HUES64 (cell line): ENCODE results near the gene ARHGAP8.

Experiments
- H3K27ac ChIP-seq: 2 replicates; pipeline ENCODE4 v1.7.0; 2013; ENCODE audit warnings: low read depth, low read length, inconsistent platforms
- H3K27me3 ChIP-seq: 2 replicates; pipeline ENCODE4 v1.6.1; 2013; ENCODE audit warnings: mild to moderate bottlenecking, low read length; ENCODE audit not compliant: insufficient read depth
- H3K36me3 ChIP-seq: 2 replicates; pipeline ENCODE4 v1.6.1; 2013; ENCODE audit warnings: mild to moderate bottlenecking, low read length; ENCODE audit not compliant: insufficient read depth
- H3K4me1 ChIP-seq: 2 replicates; pipeline ENCODE4 v1.6.1; 2013; ENCODE audit warnings: mild to moderate bottlenecking, low read length, moderate library complexity; ENCODE audit not compliant: insufficient read depth
- H3K4me3 ChIP-seq: 2 replicates; pipeline ENCODE4 v1.5.1; 2013; ENCODE audit warnings: mild to moderate bottlenecking, low read length, moderate library complexity
- H3K9ac ChIP-seq: 2 replicates; pipeline ENCODE4 v1.6.1; 2013; ENCODE audit warnings: mild to moderate bottlenecking, low read depth, low read length
- H3K9me3 ChIP-seq: 2 replicates; pipeline ENCODE4 v1.6.1; 2013; ENCODE audit warnings: low read depth, low read length; ENCODE audit not compliant: insufficient read depth
- WGBS: fragments of 150-250, 120-280 bp; methylation state at CpG from one replicate; pipeline ENCODE4 v1.1.7; 2013; ENCODE audit warnings: missing lambda C conversion rate; 5-methylcytosine and 5-hydroxymethylcytosine counted together

Gene ARHGAP8

GRCh38 chr22:44711690-44712555 is 40.5 kb upstream of the ARHGAP8 start:
- Histone ChIP-seq H3K9ac (no peak overlapping the region), H3K27me3 (no peaks in the 10 kb centered on the region), H3K27ac (no peak overlapping the region), H3K36me3 (no peaks in the 10 kb centered on the region), H3K4me3 (no peak overlapping the region), H3K9me3 (no peaks in the 10 kb centered on the region), H3K4me1 (no peaks in the 10 kb centered on the region)
- 93% methylated on average over 23 of the region's 23 CpGs for WGBS

DNA sequence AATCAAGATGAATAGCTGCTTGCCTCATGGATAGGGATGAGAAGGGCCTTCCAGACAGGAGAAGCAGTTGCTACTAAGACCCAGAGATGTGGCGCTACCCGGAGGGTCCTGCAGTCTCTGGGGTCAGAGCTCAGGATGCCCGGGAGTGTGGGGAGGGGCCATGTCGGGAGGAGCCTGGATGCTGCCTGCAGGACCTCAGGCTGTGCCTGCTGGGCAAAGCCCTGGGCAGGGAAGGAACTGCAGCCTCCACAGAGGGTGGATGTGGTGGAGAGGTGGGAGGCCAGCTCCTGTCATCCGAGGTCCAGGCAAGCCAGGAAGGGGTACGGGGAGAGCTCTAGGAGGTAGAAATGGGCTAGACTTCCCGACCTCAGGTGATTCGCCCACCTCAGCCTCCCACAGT is 39.4 kb upstream of the ARHGAP8 start:
- Histone ChIP-seq H3K4me1 (no peaks in the 10 kb centered on the region), H3K36me3 (no peaks in the 10 kb centered on the region), H3K9me3 (no peaks in the 10 kb centered on the region), H3K9ac (no peak overlapping the region), H3K27ac (no peak overlapping the region), H3K4me3 (no peak overlapping the region), H3K27me3 (no peaks in the 10 kb centered on the region)
- WGBS = 92% methylated on average over 8 of the region's 8 CpGs

GRCh38 chr22:44714703-44715350 is 37.5 kb upstream of the ARHGAP8 start:
- Histone ChIP-seq H3K9ac (no peak overlapping the region), H3K9me3 (no peaks in the 10 kb centered on the region), H3K27me3 (no peaks in the 10 kb centered on the region), H3K4me1 (no peaks in the 10 kb centered on the region), H3K27ac (no peak overlapping the region), H3K4me3 (no peak overlapping the region), H3K36me3 (no peaks in the 10 kb centered on the region)
- 91% methylated on average over 18 of the region's 18 CpGs for WGBS

- Histone ChIP-seq H3K9ac (no peak overlapping the region), H3K27ac (no peak overlapping the region), H3K9me3 (no peaks in the 10 kb centered on the region), H3K4me1 (0 out of 2 replicates have a peak, but pooled peaks cover 8% of the 10 kb centered on the region), H3K4me3 (no peak overlapping the region), H3K36me3 (no peaks in the 10 kb centered on the region), H3K27me3 (no peaks in the 10 kb centered on the region)
- WGBS = 89% methylated on average over 3 of the region's 3 CpGs
These were observed 34.0 kb upstream of the ARHGAP8 start for GRCh38 chr22:44718418-44718817.

DNA sequence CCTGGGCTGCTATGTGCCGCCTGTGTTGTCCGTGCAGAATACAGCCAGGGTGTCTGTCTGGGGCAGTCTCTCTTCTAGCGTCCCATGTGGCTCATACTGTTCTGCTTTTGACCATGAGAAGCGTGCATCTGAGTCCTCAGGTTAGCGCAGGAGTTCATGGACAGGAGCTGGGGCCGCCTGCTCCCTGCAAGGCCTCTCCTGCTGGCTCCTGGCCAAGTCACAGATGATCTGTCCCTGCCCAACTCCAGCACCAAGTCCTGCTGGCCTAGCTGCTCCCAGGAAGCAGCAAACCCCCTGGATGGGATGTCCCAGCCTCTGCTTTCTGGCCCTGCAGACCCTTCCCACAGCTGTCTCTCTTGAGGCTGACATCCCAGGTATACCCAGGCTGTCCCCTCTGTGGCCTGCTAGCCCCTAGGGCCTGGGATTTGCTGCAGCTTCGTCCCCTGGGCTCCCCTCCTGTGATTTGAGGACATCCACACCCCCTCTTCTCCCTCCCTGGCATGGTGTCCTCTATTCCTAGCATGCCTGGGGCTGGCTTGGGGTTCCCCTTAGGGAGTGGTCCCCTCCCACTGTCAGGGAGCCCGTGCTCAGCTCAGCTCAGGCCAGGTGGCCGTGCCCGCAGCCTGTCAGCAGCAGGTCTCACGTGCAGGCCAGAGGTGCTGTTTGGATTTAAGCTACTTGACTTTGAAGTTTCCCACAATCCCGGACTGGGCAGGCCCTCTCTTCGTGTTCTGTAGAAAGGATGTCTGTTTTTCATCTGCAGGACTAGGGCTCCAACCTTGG is 32.6 kb upstream of the ARHGAP8 start:
- no peaks in the 10 kb centered on the region for H3K9me3 ChIP-seq
- no peak overlapping the region for H3K4me3 ChIP-seq
- WGBS = 90% methylated on average over 13 of the region's 13 CpGs
- no peaks in the 10 kb centered on the region for H3K27me3 ChIP-seq
- no peaks in the 10 kb centered on the region for H3K36me3 ChIP-seq
- 0 out of 2 replicates have a peak, but pooled peaks cover 8% of the 10 kb centered on the region for H3K4me1 ChIP-seq
- no peak overlapping the region for H3K9ac ChIP-seq
- no peak overlapping the region for H3K27ac ChIP-seq

DNA sequence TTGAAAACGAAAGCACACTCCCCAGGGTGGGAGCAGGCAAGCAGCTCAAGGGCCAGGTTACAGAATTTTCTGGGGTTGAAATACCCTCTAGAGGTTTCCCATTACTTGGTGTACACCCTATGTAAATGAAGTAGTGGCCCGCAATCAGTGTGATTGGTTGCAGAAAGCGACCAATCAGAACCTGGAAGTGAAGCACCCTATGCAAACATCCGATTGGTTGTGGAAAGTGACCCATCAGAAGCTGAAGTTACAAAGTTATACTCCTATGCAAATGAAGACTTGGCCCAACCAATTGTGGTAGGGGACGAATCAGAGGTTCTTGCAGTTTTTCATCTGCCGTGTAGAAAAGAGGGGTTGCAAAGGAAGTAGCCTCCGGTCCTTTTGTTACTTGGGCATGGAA is 31.2 kb upstream of the ARHGAP8 start:
- WGBS = 90% methylated on average over 7 of the region's 7 CpGs

GRCh38 chr22:44722611-44723010 is 29.8 kb upstream of the ARHGAP8 start:
- no peaks in the 10 kb centered on the region; the same call in 1 of the 2 replicates for H3K36me3 ChIP-seq

More for the DNA sequence above, 31.2 kb upstream of the ARHGAP8 start:
- Histone ChIP-seq H3K9ac (no peak overlapping the region), H3K4me1 (0 out of 2 replicates have a peak, but pooled peaks cover 8% of the 10 kb centered on the region), H3K27me3 (no peaks in the 10 kb centered on the region), H3K9me3 (no peaks in the 10 kb centered on the region), H3K36me3 (no peaks in the 10 kb centered on the region), H3K4me3 (no peak overlapping the region), H3K27ac (no peak overlapping the region)

GRCh38 chr22:44723801-44724200 is 28.6 kb upstream of the ARHGAP8 start:
- Histone ChIP-seq H3K9me3 (no peaks in the 10 kb centered on the region), H3K4me1 (0 out of 2 replicates have a peak, but pooled peaks cover 8% of the 10 kb centered on the region), H3K9ac (no peak overlapping the region), H3K27me3 (no peaks in the 10 kb centered on the region), H3K4me3 (no peak overlapping the region), H3K36me3 (no peaks in the 10 kb centered on the region; the same call in 1 of the 2 replicates), H3K27ac (no peak overlapping the region)
- WGBS = 93% methylated on average over 2 of the region's 2 CpGs

More at GRCh38 chr22:44722611-44723010, 29.8 kb upstream of the ARHGAP8 start:
- H3K4me1 ChIP-seq = 0 out of 2 replicates have a peak, but pooled peaks cover 8% of the 10 kb centered on the region
- no peak overlapping the region for H3K4me3 ChIP-seq
- H3K27ac ChIP-seq = no peak overlapping the region
- 88% methylated on average over 2 of the region's 2 CpGs for WGBS
- H3K9ac ChIP-seq = no peak overlapping the region
- H3K27me3 ChIP-seq = no peaks in the 10 kb centered on the region
- no peaks in the 10 kb centered on the region for H3K9me3 ChIP-seq

DNA sequence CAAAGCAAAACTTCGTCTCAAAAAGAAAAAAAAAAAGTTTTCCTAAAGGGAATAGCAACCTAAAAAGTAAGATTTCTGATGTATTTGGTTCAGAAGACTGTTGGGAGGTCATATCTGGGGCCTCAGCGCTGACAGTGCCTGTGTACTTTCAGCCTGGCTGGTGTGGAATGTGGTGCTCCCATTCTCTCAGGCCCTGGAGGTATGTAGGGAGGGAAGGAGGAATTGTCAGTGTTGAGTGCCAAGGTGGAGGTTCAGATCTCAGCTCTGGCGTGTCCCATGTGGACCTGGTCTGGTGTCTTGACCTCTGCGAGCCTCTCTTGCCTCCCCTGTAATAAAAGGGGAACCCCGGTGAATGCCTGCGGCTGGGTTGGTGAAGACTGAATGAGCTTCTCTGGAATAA is 28.0 kb upstream of the ARHGAP8 start:
- 0 out of 2 replicates have a peak, but pooled peaks cover 8% of the 10 kb centered on the region for H3K4me1 ChIP-seq
- no peak overlapping the region for H3K4me3 ChIP-seq
- no peaks in the 10 kb centered on the region for H3K27me3 ChIP-seq
- H3K9me3 ChIP-seq = no peaks in the 10 kb centered on the region
- H3K27ac ChIP-seq = no peak overlapping the region
- H3K9ac ChIP-seq = no peak overlapping the region
- H3K36me3 ChIP-seq = no peaks in the 10 kb centered on the region; the same call in 1 of the 2 replicates
- WGBS = 92% methylated on average over 6 of the region's 6 CpGs

- Histone ChIP-seq H3K4me3 (no peak overlapping the region), H3K27me3 (no peaks in the 10 kb centered on the region), H3K36me3 (no peaks in the 10 kb centered on the region; the same call in 1 of the 2 replicates), H3K27ac (no peak overlapping the region), H3K4me1 (0 out of 2 replicates have a peak, but pooled peaks cover 8% of the 10 kb centered on the region), H3K9ac (no peak overlapping the region), H3K9me3 (no peaks in the 10 kb centered on the region)
- 91% methylated on average over 8 of the region's 8 CpGs for WGBS
These were observed 27.5 kb upstream of the ARHGAP8 start for GRCh38 chr22:44724859-44725258.
